Amygdala (tissue), 56 donors: ENCODE data around the gene DCUN1D2.
A peak's percentile ranks its signal among the peaks of the same experiment; 100 is the strongest.

Experiments used
- DNase-seq, 56 donors: peaks; one replicate each; lab custom pipeline; 2025; lab: John Stamatoyannopoulos, UW

DCUN1D2 gene

DNA sequence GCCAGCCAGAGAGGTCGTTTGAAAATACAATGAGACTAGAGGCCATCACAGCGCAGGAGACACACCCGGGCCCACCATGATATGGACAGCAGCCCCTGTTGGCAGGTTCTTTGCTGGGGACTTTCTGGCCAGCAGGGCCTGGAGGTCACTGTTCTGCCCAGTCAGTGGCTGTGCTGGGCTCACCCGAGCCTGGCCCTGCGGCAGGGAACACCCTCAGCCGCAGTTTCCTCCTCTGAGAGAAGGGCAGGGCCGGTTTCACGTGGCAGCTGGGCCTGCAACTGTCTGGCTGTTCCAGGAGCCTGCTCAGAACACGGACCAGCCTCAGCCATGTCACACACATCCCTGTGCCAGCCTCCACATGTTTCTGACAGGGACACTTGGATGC is 76.6 kb downstream of the DCUN1D2 start:
- DNase-seq = no peak

DNA sequence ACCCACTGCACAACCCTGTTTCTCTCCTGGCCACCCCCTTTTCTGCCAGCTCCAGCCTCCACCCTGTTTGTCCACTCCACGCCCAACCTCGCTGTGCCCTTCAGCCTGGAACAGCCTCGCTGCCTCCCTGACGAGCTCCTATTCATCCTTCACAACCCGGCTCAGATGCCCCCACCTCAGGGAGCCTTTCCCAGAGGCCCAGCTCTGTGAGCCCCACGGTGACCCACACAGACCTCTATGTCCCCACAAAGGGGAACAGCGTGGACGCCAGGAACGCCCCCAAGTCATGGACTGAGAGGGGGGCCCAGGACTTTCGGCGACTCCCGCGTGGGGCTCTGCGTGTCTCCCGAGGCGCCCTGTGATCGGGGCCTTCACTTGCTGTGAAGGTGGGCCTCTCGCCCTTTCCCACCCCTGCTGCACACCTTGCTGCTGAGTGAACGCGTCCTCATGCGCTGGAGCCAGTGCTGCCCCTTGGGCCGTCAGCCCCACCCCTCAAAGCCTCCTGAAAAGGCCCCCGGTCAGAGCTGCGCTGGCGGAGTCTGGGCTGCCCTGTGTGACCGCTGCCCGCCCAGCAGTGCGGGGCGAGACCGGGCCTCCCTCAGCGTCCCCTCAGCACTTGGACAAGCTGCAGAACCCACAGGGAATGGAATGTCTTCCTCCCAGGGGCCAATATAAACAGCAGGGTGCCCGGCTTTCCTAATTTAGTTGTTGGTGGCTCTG is 77.2 kb downstream of the DCUN1D2 start:
- DNase-seq = no peak

DNA sequence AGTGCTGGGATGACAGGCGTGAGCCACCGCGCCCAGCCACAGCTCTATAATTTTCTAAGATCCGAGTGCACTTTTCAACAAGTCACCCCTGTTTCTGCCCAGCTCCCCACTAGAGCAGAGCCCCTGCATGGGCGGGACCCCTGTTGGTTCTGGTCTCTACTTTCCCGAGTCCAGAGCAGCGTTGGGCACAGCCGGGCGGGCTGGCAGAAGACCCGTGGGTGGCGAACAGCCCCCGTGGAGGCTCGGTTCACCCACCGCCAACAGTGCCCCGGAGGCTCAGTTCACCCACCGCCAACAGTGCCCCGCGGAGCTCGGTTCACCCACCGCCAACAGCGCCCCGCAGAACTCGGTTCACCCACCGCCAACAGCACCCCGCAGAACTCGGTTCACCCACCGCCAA is 78.1 kb downstream of the DCUN1D2 start:
- DNase-seq = no peak

DNA sequence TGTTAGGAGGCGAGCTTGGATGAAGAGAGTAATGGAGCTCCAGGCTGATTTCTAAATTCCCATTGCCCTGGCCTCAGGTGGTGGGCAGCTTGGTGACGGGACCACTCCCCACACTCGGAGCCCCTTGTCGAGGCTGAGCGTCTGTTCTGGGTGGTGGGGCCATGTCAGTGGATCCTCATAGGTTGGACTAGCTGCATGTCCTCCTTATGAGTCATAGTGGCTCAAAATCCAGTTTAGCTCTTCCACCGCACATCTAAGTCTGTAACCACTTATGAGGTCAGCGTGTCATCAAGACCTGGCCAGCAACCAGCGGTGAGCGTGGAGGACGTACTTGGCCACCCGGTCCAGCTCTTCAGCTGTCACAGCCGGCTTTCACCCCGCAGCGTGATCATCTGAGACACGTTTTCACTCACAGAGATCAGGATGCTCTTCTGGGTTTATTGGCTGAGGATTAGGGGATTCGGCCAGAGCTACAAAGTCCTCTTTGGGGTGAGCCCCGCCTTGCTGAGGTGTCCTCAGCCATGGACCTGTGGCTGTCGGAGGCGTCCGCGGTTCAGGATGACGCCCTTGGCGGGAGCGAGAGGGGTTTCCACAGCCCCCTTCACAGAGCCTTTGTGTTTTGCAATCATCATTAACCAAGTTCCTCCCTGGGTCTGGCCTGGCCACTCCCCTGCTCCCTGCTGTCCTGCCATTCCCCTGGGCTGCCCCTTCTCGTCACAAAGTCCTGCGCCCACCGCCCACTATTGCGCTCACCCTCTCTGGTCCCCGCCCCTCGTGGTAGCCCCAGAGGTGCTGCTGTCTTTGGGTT is 79.1 kb downstream of the DCUN1D2 start:
- no peak for DNase-seq

DNA sequence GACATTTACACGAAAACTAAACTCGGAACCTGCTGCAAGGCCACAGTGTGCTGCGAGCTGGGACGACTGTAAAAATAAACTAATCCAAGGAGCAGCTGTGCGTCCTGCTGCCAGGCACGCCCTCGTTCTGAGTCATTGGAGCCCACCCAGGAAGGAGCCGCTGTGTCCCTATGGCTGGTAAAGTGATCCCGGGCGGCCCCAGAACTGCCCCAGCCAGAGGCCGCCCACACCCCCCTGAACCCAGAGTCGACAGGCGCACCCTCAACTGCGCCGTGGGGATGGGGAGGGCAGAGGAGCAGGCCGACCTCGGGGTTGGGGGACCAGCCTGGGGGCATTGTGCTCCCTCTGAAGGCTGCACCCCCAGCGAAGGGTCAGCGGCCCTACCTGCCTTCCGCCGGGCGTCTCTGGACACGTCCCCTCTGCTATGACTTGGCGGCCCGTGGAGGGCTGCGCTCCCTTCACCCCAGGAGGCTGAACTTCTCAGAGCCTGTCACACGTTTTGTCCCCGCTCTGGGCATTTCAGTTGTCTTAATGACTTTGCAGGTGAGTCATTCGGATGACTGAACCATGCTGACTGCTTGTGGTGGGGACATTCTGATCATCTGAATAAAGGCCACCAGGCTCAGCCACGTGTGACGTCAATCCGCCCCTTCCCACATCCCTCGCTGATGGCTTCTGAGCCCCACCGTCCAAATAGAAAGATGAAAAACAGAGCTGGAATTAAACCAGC is 79.9 kb downstream of the DCUN1D2 start:
- peak in 2 of 56 donors; percentile 9 to 11 for DNase-seq

DNA sequence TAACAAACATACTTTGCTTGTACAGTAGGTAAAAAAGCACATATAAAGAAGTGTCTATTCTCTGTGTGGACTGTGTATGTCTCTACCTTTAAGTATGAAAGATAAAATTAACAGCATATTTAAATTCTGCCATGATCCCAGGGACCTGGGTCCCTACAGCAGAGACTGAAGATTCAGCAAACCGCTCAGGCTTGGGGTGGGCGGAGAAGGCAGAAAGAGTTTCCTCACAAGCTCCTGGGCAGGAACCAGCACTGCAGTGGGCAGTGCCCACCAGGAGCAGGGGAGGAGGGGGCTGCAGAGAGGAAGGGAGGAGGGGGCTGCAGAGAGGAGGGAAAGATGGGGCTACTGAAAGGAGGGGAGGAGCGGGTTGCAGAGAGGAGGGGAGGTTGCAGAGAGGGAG is 81.9 kb downstream of the DCUN1D2 start:
- no peak for DNase-seq

DNA sequence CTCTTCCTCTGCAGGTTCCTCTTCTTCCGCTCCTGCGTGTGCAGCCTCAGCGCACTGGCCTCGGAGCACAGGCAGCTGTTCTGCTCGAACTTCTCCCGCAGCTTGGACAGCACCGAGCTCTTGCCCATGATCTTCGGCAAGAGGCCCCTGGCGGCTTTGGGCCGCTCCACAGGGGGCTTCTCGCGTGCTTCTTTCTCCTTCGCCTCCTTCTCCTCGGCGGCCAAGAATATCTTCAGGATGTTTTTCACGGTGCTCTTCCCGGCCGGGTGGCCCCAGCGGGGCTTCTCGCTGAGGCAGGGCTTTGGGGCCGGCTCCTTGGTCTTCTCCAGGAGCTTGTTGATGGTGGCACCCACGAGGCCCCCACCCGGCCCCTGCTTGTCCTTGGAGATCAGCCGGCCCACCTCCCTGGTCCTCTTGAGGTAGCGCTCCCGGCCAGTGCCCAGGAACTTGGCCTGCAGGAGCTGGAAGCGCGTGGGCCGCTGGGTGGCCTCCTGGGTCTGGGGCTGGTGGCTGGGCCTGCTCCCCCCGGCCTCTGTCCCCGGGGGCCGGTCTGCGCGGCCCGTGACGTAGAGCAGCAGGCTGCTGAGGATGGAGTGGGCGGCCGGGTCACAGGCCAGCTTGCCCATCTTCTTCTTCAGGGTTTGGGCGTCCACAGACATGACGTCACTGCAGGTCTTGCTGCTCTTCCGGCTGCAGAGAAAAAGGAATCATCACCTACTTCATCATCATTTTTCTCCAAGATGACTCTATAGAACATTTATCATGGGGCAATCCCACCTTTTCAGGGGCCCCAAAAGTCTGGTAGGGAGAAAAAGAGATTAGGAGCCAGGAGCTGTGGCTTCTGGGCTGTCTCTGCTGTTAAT is 82.7 kb downstream of the DCUN1D2 start:
- DNase-seq = no peak

DNA sequence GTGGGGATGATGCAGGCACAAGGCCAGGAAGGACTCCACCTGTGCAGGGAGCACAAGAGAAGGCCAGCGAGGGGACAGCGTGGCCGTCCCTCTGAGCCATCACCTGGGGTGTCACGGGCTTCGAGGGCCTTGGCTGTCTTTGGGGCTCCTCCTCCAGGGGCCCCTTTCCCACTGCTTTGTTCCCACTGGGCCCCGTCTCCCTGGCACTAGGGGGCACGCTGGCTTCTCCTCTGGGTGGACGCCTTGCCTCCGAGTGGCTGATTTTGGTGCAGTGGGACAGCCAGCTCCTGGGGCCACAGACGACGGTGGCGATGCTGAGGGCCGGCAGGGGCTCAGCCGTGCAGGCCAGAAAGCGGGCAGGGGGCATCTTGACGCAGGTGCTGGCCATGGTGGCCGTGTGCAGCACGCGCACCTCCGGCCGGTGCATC is 83.4 kb downstream of the DCUN1D2 start:
- no peak for DNase-seq

DNA sequence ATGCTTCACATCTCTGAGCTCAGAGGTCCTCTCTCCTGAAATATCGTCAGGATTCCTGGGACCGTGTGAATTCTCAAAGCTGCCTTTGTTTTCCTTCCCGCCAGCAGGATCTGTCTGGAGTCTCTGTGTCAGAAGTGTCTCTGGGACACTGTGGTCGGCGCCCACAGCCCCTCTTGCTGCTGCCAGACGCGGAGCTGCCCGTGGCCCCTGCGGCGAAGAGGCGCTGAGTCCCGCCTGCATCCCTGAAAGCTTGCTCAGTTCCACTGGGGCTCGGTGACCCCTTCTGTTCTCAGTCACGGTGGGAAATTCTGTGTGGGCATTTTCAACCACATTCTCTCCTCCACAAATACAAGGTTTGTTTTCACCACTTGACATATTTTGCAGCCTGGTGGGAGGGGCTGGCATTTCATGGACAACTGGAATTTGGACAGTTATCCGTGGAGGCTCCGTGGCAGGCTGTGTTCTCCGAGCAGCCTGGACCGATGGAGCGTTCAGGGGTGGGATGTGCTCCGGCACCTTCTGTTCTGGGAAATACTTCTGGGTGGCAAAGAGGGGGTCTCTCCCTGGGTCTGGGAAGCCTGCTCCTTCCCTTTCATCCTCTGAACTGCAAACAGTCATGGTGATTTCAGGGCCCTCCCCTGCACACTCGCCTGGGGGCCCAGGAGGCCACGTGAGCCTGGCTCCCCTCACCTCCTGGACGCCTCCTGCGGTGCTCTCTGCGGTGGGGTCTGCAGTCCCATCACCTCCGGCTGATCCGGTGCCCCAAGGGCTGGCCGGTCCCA is 84.0 kb downstream of the DCUN1D2 start:
- DNase-seq = no peak
